Fibroblast of lung (primary cell): Measurements from ENCODE around the gene ADRB2. TPM values are rescaled to one million over a fixed set of nuclear protein-coding genes. Genes with fewer than 3 reads are reported as not detected.

Experiments used
- DNase-seq, 2 donors: peaks; one replicate each; pipeline versions ENCODE4 v3.0.0 to v3.0.0-alpha.2; 2010; ENCODE audit warnings: low read depth in 2 of 2
- H2AFZ ChIP-seq: 2 replicates; pipeline ENCODE4 v1.5.1; 2012; ENCODE audit warnings: low read length, control low read depth, inconsistent platforms
- H3K27ac ChIP-seq: 2 replicates; pipeline ENCODE4 v1.5.1; 2011; ENCODE audit warnings: low read length, control low read depth; ENCODE audit not compliant: insufficient read depth
- H3K27me3 ChIP-seq: 2 replicates; pipeline ENCODE4 v1.5.1; 2011; ENCODE audit warnings: mild to moderate bottlenecking, low read length; ENCODE audit not compliant: control insufficient read depth, insufficient read depth
- H3K36me3 ChIP-seq: 2 replicates; pipeline ENCODE4 v1.5.1; 2011; ENCODE audit warnings: low read length; ENCODE audit not compliant: control insufficient read depth, insufficient read depth
- H3K4me1 ChIP-seq: 2 replicates; pipeline ENCODE4 v1.5.1; 2011; ENCODE audit warnings: low read length; ENCODE audit not compliant: control insufficient read depth, insufficient read depth; ENCODE audit errors: extremely low read depth
- H3K4me2 ChIP-seq: 2 replicates; pipeline ENCODE4 v1.5.1; 2011; ENCODE audit warnings: low read length, control low read depth; ENCODE audit not compliant: insufficient read depth; ENCODE audit errors: extremely low read depth
- H3K4me3 ChIP-seq, 4 experiments: fragments of 200-600 bp in 1 of 4; sonication (generic) in 1 of 4; replicated peaks in 1 of 4; 2 replicates each; pipeline ENCODE4 v1.5.1; 2011 to 2016; ENCODE audit warnings: low read length in 4 of 4, low read depth in 3 of 4, mild to moderate bottlenecking in 3 of 4, control low read depth in 2 of 4, inconsistent platforms in 1 of 4, mixed read lengths in 1 of 4; ENCODE audit not compliant: insufficient read depth in 1 of 4; ENCODE audit errors: control extremely low read depth in 1 of 4
- H3K79me2 ChIP-seq: 2 replicates; pipeline ENCODE4 v1.5.1; 2012; ENCODE audit warnings: mild to moderate bottlenecking, low read length, inconsistent platforms; ENCODE audit not compliant: control insufficient read depth, insufficient read depth
- H3K9ac ChIP-seq: 2 replicates; pipeline ENCODE4 v1.5.1; 2011; ENCODE audit warnings: mild to moderate bottlenecking, low read length, control low read depth; ENCODE audit not compliant: insufficient read depth
- H3K9me3 ChIP-seq: 2 replicates; pipeline ENCODE4 v1.5.1; 2012; ENCODE audit warnings: low read depth, low read length; ENCODE audit not compliant: control insufficient read depth, insufficient read depth
- H4K20me1 ChIP-seq: 2 replicates; pipeline ENCODE4 v1.5.1; 2011; ENCODE audit warnings: low read length; ENCODE audit not compliant: control insufficient read depth, insufficient read depth; ENCODE audit errors: extremely low read depth
- EZH2 ChIP-seq: IDR thresholded peaks from 2 replicates; pipeline ENCODE4 v1.5.1; 2012; ENCODE audit warnings: low read length, control low read depth, mild to moderate bottlenecking; ENCODE audit errors: missing control alignments
- polyA plus RNA-seq, 2 donors: library from polyadenylated mRNA; depleted of rRNA in 1 of 2; stranded (reverse) in 1 of 2; unstranded in 1 of 2; fragments of >200 nt; gene quantifications; 2 replicates each; pipeline ENCODE4 v1.2.1, GENCODE V29; 2011 to 2012; ENCODE audit warnings: missing spikeins in 1 of 2
- total RNA-seq: library from RNA; depleted of rRNA; stranded (reverse); fragments of >200 nt; gene quantifications from 2 replicates; pipeline ENCODE4 v1.2.1, GENCODE V29; 2014
- TF ChIP-seq, protein P1 (sequence below), 2 donors: IDR thresholded peaks in 1 of 2; conservative IDR thresholded peaks in 1 of 2; 1 replicate in 1 of 2; 2 replicates in 1 of 2; pipeline ENCODE4 v1.5.1; 2011 to 2012; ENCODE audit warnings: low read length in 2 of 2, control low read depth in 1 of 2, inconsistent platforms in 1 of 2, low read depth in 1 of 2, mild to moderate bottlenecking in 1 of 2

The ADRB2 gene
- total and polyA plus RNA-seq, 2 donors (not counting 1 experiment from before 2014, with no cell fraction given) = 0.60 to 4.5 TPM

- H3K27me3 ChIP-seq = no peaks in the 10 kb centered on the region
- no peak overlapping the region for H3K27ac ChIP-seq
- no peaks in the 10 kb centered on the region for H3K79me2 ChIP-seq
- peaks cover 2% of the 10 kb centered on the region for H3K4me1 ChIP-seq
- TF ChIP-seq, protein P1, sequence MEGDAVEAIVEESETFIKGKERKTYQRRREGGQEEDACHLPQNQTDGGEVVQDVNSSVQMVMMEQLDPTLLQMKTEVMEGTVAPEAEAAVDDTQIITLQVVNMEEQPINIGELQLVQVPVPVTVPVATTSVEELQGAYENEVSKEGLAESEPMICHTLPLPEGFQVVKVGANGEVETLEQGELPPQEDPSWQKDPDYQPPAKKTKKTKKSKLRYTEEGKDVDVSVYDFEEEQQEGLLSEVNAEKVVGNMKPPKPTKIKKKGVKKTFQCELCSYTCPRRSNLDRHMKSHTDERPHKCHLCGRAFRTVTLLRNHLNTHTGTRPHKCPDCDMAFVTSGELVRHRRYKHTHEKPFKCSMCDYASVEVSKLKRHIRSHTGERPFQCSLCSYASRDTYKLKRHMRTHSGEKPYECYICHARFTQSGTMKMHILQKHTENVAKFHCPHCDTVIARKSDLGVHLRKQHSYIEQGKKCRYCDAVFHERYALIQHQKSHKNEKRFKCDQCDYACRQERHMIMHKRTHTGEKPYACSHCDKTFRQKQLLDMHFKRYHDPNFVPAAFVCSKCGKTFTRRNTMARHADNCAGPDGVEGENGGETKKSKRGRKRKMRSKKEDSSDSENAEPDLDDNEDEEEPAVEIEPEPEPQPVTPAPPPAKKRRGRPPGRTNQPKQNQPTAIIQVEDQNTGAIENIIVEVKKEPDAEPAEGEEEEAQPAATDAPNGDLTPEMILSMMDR (conservative IDR thresholded peaks at IDR 0.05 in 1 of 2, IDR thresholded peaks at IDR 0.05 in 1 of 2; ENCODE audit: low read depth in 1 of 2, low read length in 2 of 2) = no peak
- TF ChIP-seq EZH2 = no peak
- DNase-seq = no peak
- H3K36me3 ChIP-seq = no peaks in the 10 kb centered on the region
- no peak overlapping the region for H2AFZ ChIP-seq
- no peak overlapping the region for H3K4me3 ChIP-seq
- no peak overlapping the region for H3K4me2 ChIP-seq
- H4K20me1 ChIP-seq = no peaks in the 10 kb centered on the region
- H3K9me3 ChIP-seq = no peaks in the 10 kb centered on the region
- H3K9ac ChIP-seq = no peak overlapping the region
These were observed 15.6 kb upstream of the ADRB2 start for GRCh38 chr5:148810823-148811222.

- no peak overlapping the region for H3K9ac ChIP-seq
- H3K4me1 ChIP-seq = peaks cover 2% of the 10 kb centered on the region
- no peak overlapping the region for H3K4me3 ChIP-seq
- H3K4me2 ChIP-seq = no peak overlapping the region
- TF ChIP-seq, protein P1 (conservative IDR thresholded peaks at IDR 0.05 in 1 of 2, IDR thresholded peaks at IDR 0.05 in 1 of 2; ENCODE audit: low read depth in 1 of 2, low read length in 2 of 2) = no peak
- no peak for TF ChIP-seq EZH2
- no peaks in the 10 kb centered on the region for H3K27me3 ChIP-seq
- H4K20me1 ChIP-seq = no peaks in the 10 kb centered on the region
- DNase-seq = no peak
- no peaks in the 10 kb centered on the region for H3K79me2 ChIP-seq
- H3K36me3 ChIP-seq = no peaks in the 10 kb centered on the region
- no peak overlapping the region for H3K27ac ChIP-seq
- no peak overlapping the region for H2AFZ ChIP-seq
- no peaks in the 10 kb centered on the region for H3K9me3 ChIP-seq
These were observed 14.7 kb upstream of the ADRB2 start for GRCh38 chr5:148811756-148812155.

GRCh38 chr5:148815086-148815485, 11.3 kb upstream of the ADRB2 start:
- H3K4me3 ChIP-seq = no peak overlapping the region
- H3K79me2 ChIP-seq = no peaks in the 10 kb centered on the region
- no peak overlapping the region for H3K4me2 ChIP-seq
- H4K20me1 ChIP-seq = no peaks in the 10 kb centered on the region
- H3K4me1 ChIP-seq = peaks cover under 1% of the 10 kb centered on the region
- DNase-seq = no peak
- H2AFZ ChIP-seq = no peak overlapping the region
- TF ChIP-seq, protein P1 (conservative IDR thresholded peaks at IDR 0.05 in 1 of 2, IDR thresholded peaks at IDR 0.05 in 1 of 2; ENCODE audit: low read depth in 1 of 2, low read length in 2 of 2) = no peak
- TF ChIP-seq EZH2 = no peak
- H3K27me3 ChIP-seq = no peaks in the 10 kb centered on the region
- no peak overlapping the region for H3K9ac ChIP-seq
- H3K27ac ChIP-seq = no peak overlapping the region
- H3K36me3 ChIP-seq = no peaks in the 10 kb centered on the region
- no peaks in the 10 kb centered on the region for H3K9me3 ChIP-seq
